ENCODE results near the gene WDR46. TPM values are rescaled to one million over a fixed set of nuclear protein-coding genes. Genes with fewer than 3 reads are reported as not detected.
A peak's percentile ranks its signal among the peaks of the same experiment; 100 is the strongest.

The WDR46 gene
- total and polyA plus RNA-seq, 2 of the 13 experiments (the other 11 are each of a cell fraction or from before 2014, with no cell fraction given), result 47.4 to 105 TPM

- TF ChIP-seq PAXIP1 (CRISPR knock-in tag; conservative IDR thresholded peaks at IDR 0.05) (0 out of 2 replicates have a peak, but pooled peaks have one; percentile 8), SNAPC4 (CRISPR knock-in tag; IDR thresholded peaks at IDR 0.05) (no peak), SIN3A (IDR thresholded peaks at IDR 0.05; ENCODE audit: borderline replicate concordance, low read depth, low read length) (peak; percentile 52; the same call in 1 of the 2 replicates), ESRRA (CRISPR knock-in tag; IDR thresholded peaks at IDR 0.05; ENCODE audit: low read depth) (0 out of 2 replicates have a peak, but pooled peaks have one; percentile 11), RFXANK (CRISPR knock-in tag; IDR thresholded peaks at IDR 0.05) (no peak), TBX2 (CRISPR knock-in tag; IDR thresholded peaks at IDR 0.05; ENCODE audit: borderline replicate concordance) (no peak), FOXP4 (CRISPR knock-in tag; IDR thresholded peaks at IDR 0.05) (no peak), ZNF749 (CRISPR knock-in tag; IDR thresholded peaks at IDR 0.05; ENCODE audit: borderline replicate concordance) (no peak), ZNF260 (CRISPR knock-in tag; IDR thresholded peaks at IDR 0.05; ENCODE audit: borderline replicate concordance, low read depth) (peak; percentile 79; the same call in 1 of the 2 replicates), ZNF34 (CRISPR knock-in tag; IDR thresholded peaks at IDR 0.05; ENCODE audit: borderline replicate concordance) (no peak), MXD1 (CRISPR knock-in tag; IDR thresholded peaks at IDR 0.05) (no peak), SRY (CRISPR knock-in tag; IDR thresholded peaks at IDR 0.05) (peak; percentile 34), CBX2 (IDR thresholded peaks at IDR 0.05; ENCODE audit: low read depth, low read length) (no peak), CBX2 (CRISPR knock-in tag; IDR thresholded peaks at IDR 0.05; ENCODE audit: low read depth) (no peak), ZBTB25 (CRISPR knock-in tag; IDR thresholded peaks at IDR 0.05) (no peak), HDAC6 (IDR thresholded peaks at IDR 0.05; ENCODE audit: low read depth, low read length) (no peak)
Observed at GRCh38 chr6:33313105-33313708, 24.2 kb upstream of the WDR46 start (continued).
